ENCODE measurements around the gene PTPRS. TPM values are rescaled to one million over a fixed set of nuclear protein-coding genes. Genes with fewer than 3 reads are reported as not detected.

PTPRS gene
- total RNA-seq, 1 donor from 2014 or later, result 125 TPM

- H3K79me2 ChIP-seq (ENCODE audit: insufficient read depth, low read length), result no peaks in the 10 kb centered on the region
- H3K27me3 ChIP-seq (ENCODE audit: insufficient read depth, low read length), result peaks cover 3% of the 10 kb centered on the region
- H3K36me3 Mint-ChIP-seq (ENCODE audit: low read depth, unreplicated experiment), result no peaks in the 10 kb centered on the region
- no peaks in the 10 kb centered on the region for H3K9me3 Mint-ChIP-seq (ENCODE audit: unreplicated experiment)
- no peak overlapping the region for H3K27ac Mint-ChIP-seq (ENCODE audit: unreplicated experiment)
- H3K27ac ChIP-seq (ENCODE audit: low read depth, low read length), result no peak overlapping the region
- no peaks in the 10 kb centered on the region for H3K36me3 ChIP-seq (ENCODE audit: insufficient read depth, low read length)
- no peaks in the 10 kb centered on the region for H4K20me1 ChIP-seq (ENCODE audit: insufficient read depth, low read length)
- H3K9me3 ChIP-seq (ENCODE audit: insufficient read depth, low read depth, low read length), result no peaks in the 10 kb centered on the region
- no peak overlapping the region for H3K4me2 ChIP-seq (ENCODE audit: low read length)
- H3K9ac ChIP-seq (ENCODE audit: low read length), result no peak overlapping the region
- H3K4me3 ChIP-seq (ENCODE audit: insufficient read depth, low read depth, low read length), result no peak overlapping the region
- FAIRE-seq, result no peak
- no peaks in the 10 kb centered on the region for H3K4me1 Mint-ChIP-seq (ENCODE audit: low read depth, unreplicated experiment)
- no peaks in the 10 kb centered on the region for H3K4me1 ChIP-seq (ENCODE audit: insufficient read depth, low read length)
- peaks cover 78% of the 10 kb centered on the region for H3K27me3 Mint-ChIP-seq (ENCODE audit: low read depth, unreplicated experiment)
- no peak overlapping the region for H2AFZ ChIP-seq (ENCODE audit: low read depth, low read length)
- no peak overlapping the region for H3K4me3 Mint-ChIP-seq (ENCODE audit: unreplicated experiment)
- TF ChIP-seq EZH2 (IDR thresholded peaks at IDR 0.05; ENCODE audit: insufficient read depth, low read length), result no peak
- no peak for TF ChIP-seq CTCF (IDR thresholded peaks at IDR 0.05; ENCODE audit: insufficient read depth, low read depth, low read length)
- DNase-seq (ENCODE audit: low read depth), result no peak
Measured at GRCh38 chr19:5355693-5356092, 15.1 kb upstream of the PTPRS start.

DNA sequence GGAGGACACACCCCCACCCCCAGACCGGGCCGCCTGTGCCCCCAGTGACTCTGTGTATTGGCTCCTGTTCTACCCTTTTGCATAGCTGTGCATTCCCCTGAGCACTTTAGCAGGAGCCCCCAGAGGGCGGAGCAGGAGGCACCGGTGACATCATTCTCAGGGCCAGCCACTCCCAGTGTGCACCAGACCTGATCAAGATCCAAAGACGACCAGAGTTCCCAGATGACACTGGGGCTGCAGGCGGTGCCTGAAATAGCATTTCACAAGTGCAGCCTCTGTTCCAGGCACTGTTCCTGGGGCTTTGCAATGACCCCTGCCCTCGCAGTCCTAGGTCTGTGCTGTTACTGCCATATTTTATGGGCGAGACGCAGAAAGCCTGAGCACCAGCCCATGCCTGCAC is 14.5 kb upstream of the PTPRS start:
- Mint-ChIP-seq H3K36me3 (ENCODE audit: low read depth, unreplicated experiment) (no peaks in the 10 kb centered on the region), H3K27ac (ENCODE audit: unreplicated experiment) (no peak overlapping the region), H3K4me3 (ENCODE audit: unreplicated experiment) (no peak overlapping the region), H3K9me3 (ENCODE audit: unreplicated experiment) (no peaks in the 10 kb centered on the region), H3K4me1 (ENCODE audit: low read depth, unreplicated experiment) (no peaks in the 10 kb centered on the region), H3K27me3 (ENCODE audit: low read depth, unreplicated experiment) (peaks cover 77% of the 10 kb centered on the region)
- no peak for DNase-seq (ENCODE audit: low read depth)
- peaks cover 3% of the 10 kb centered on the region for H3K27me3 ChIP-seq (ENCODE audit: insufficient read depth, low read length)
- H3K9ac ChIP-seq (ENCODE audit: low read length), result no peak overlapping the region
- no peaks in the 10 kb centered on the region for H3K36me3 ChIP-seq (ENCODE audit: insufficient read depth, low read length)
- no peak overlapping the region for H3K4me3 ChIP-seq (ENCODE audit: insufficient read depth, low read depth, low read length)
- TF ChIP-seq EZH2 (IDR thresholded peaks at IDR 0.05; ENCODE audit: insufficient read depth, low read length) (no peak), CTCF (IDR thresholded peaks at IDR 0.05; ENCODE audit: insufficient read depth, low read depth, low read length) (no peak)
- H3K4me2 ChIP-seq (ENCODE audit: low read length), result no peak overlapping the region
- no peaks in the 10 kb centered on the region for H3K9me3 ChIP-seq (ENCODE audit: insufficient read depth, low read depth, low read length)
- no peak for FAIRE-seq
- no peaks in the 10 kb centered on the region for H3K4me1 ChIP-seq (ENCODE audit: insufficient read depth, low read length)
- H4K20me1 ChIP-seq (ENCODE audit: insufficient read depth, low read length), result no peaks in the 10 kb centered on the region
- H3K79me2 ChIP-seq (ENCODE audit: insufficient read depth, low read length), result no peaks in the 10 kb centered on the region
- no peak overlapping the region for H2AFZ ChIP-seq (ENCODE audit: low read depth, low read length)
- no peak overlapping the region for H3K27ac ChIP-seq (ENCODE audit: low read depth, low read length)

DNA sequence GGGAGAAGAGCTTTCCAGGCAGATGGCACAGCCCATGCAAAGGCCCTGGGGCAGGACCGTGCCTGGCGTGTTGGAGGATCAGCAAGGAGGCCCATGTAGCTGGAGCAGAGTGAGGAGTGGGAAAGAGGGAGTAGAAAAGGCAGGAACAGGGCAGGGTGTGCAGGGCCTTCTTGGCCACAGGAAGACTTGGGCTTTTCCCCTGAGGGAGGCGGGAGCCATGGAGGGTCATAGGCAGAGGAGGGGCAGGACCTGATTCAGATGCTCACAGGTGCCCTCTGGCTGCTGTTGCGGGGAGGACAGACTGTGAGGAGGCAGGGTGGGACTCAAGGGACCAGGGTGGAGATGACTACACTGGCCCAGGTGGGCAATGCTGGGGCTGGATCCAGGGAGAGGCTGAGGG is 13.8 kb upstream of the PTPRS start:
- Histone ChIP-seq H3K9me3 (ENCODE audit: insufficient read depth, low read depth, low read length) (no peaks in the 10 kb centered on the region), H3K27ac (ENCODE audit: low read depth, low read length) (no peak overlapping the region), H3K4me1 (ENCODE audit: insufficient read depth, low read length) (no peaks in the 10 kb centered on the region), H3K27me3 (ENCODE audit: insufficient read depth, low read length) (peaks cover 3% of the 10 kb centered on the region), H3K79me2 (ENCODE audit: insufficient read depth, low read length) (no peaks in the 10 kb centered on the region), H3K4me3 (ENCODE audit: insufficient read depth, low read depth, low read length) (no peak overlapping the region), H4K20me1 (ENCODE audit: insufficient read depth, low read length) (no peaks in the 10 kb centered on the region), H3K4me2 (ENCODE audit: low read length) (no peak overlapping the region), H2AFZ (ENCODE audit: low read depth, low read length) (no peak overlapping the region), H3K36me3 (ENCODE audit: insufficient read depth, low read length) (no peaks in the 10 kb centered on the region), H3K9ac (ENCODE audit: low read length) (no peak overlapping the region)
- no peak overlapping the region for H3K27ac Mint-ChIP-seq (ENCODE audit: unreplicated experiment)
- no peak overlapping the region for H3K4me3 Mint-ChIP-seq (ENCODE audit: unreplicated experiment)
- no peak for TF ChIP-seq CTCF (IDR thresholded peaks at IDR 0.05; ENCODE audit: insufficient read depth, low read depth, low read length)
- TF ChIP-seq EZH2 (IDR thresholded peaks at IDR 0.05; ENCODE audit: insufficient read depth, low read length), result no peak
- no peaks in the 10 kb centered on the region for H3K9me3 Mint-ChIP-seq (ENCODE audit: unreplicated experiment)
- H3K36me3 Mint-ChIP-seq (ENCODE audit: low read depth, unreplicated experiment), result no peaks in the 10 kb centered on the region
- no peaks in the 10 kb centered on the region for H3K4me1 Mint-ChIP-seq (ENCODE audit: low read depth, unreplicated experiment)
- FAIRE-seq (no peak), DNase-seq (ENCODE audit: low read depth) (no peak)
- peaks cover 75% of the 10 kb centered on the region for H3K27me3 Mint-ChIP-seq (ENCODE audit: low read depth, unreplicated experiment)
